Ovary (tissue), 3 donors: Measurements from ENCODE around the gene RAP1GDS1.

Source experiments
- POLR2A ChIP-seq: fragments of 450-650 bp; IDR thresholded peaks from one replicate; pipeline ENCODE4 v1.6.1; 2017; ENCODE audit warnings: antibody characterized with exemption, mild to moderate bottlenecking, moderate library complexity
- TF ChIP-seq, protein P1 (sequence below), 3 donors: fragments of 450-650 bp in 2 of 3; fragments of 200-600 bp in 1 of 3; IDR thresholded peaks; one replicate each; pipeline versions ENCODE4 v1.5.1 to v1.8.0; 2016 to 2022; ENCODE audit warnings: antibody characterized with exemption in 3 of 3, mild to moderate bottlenecking in 1 of 3
- donor health status: DM: no; HTN: no; CAD: no.

DNA sequence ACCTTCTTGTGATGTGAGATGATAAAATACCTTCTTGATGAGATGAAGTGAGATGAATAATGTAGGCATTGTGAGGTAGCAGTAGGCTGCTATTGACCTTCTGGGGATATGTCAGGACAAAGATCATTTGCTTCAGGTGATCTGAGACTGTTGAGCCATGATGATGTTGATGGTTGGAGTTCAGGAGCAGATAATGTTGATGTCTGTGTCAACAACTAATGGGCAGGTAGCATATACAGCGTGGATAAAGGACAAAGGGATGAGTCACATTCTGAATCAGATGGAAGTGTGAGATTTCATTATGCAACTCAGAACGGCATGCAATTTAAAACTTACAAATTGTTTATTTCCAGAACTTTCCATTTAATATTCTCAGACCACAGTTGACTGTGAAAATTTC, 57.3 kb downstream of the RAP1GDS1 start:
- TF ChIP-seq, protein P1, sequence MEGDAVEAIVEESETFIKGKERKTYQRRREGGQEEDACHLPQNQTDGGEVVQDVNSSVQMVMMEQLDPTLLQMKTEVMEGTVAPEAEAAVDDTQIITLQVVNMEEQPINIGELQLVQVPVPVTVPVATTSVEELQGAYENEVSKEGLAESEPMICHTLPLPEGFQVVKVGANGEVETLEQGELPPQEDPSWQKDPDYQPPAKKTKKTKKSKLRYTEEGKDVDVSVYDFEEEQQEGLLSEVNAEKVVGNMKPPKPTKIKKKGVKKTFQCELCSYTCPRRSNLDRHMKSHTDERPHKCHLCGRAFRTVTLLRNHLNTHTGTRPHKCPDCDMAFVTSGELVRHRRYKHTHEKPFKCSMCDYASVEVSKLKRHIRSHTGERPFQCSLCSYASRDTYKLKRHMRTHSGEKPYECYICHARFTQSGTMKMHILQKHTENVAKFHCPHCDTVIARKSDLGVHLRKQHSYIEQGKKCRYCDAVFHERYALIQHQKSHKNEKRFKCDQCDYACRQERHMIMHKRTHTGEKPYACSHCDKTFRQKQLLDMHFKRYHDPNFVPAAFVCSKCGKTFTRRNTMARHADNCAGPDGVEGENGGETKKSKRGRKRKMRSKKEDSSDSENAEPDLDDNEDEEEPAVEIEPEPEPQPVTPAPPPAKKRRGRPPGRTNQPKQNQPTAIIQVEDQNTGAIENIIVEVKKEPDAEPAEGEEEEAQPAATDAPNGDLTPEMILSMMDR (IDR thresholded peaks at IDR 0.05): no peak
- TF ChIP-seq POLR2A: no peak
